Erythroblast (primary cell): Measurements from ENCODE around the gene FBXO10.
A peak's percentile ranks its signal among the peaks of the same experiment; 100 is the strongest.

ENCODE experiments used
- DNase-seq, 2 experiments: peaks; one replicate each; lab custom pipeline; 2025; lab: John Stamatoyannopoulos, UW
- GATA1 ChIP-seq: IDR thresholded peaks from 2 replicates; pipeline ENCODE4 v1.6.1; 2011; ENCODE audit warnings: low read depth, mild to moderate bottlenecking, control low read depth, low read length, moderate library complexity
- POLR2A ChIP-seq: IDR thresholded peaks from 2 replicates; pipeline ENCODE4 v1.6.1; 2011; ENCODE audit warnings: mild to moderate bottlenecking, low read length

FBXO10 gene

DNA sequence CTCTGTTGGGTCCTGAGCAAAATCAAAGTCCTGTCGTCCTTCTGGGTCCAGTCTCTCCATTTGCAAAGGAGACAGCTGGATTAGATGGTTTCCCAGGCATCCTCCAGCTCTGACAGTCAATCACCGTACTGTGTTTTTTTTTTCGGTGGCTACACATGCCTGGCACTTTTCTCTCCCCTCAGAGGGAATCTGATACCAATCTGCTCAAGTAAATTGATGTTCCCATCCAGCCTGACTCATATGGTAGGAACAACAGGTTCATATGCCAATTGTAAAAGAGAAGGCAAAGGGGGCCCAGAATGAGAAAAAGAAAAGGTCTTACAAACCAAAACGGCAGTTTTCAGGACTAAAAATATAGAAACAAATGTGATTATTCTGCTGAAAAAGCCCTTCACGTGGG is 1.2 kb downstream of the FBXO10 start:
- no peak for TF ChIP-seq GATA1
- TF ChIP-seq POLR2A = no peak
- no peak for DNase-seq

DNA sequence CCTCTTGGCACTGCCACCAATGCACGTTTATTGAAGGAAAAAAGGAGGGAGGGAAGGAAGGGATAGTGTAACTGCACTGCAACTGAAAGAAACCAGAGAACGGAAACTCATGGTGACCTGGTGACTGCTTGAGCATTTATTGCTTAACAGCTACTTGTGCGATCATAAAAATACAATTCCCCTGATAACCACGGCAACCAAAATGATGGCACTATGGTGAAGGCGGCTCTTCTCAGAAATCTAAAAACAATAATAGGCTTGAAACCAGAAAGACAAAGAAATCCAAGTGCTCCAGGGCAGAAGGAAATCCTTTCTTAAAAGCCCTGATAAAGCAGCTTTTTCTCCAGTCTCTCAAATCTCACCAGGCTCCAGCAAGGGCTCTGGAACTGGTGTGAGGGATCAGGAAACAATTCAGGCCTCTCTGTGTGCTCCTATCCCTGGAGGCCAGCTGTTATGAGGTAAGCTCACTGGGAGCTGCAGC is 1.9 kb downstream of the FBXO10 start:
- TF ChIP-seq POLR2A = no peak
- no peak for TF ChIP-seq GATA1
- no peak for DNase-seq

DNA sequence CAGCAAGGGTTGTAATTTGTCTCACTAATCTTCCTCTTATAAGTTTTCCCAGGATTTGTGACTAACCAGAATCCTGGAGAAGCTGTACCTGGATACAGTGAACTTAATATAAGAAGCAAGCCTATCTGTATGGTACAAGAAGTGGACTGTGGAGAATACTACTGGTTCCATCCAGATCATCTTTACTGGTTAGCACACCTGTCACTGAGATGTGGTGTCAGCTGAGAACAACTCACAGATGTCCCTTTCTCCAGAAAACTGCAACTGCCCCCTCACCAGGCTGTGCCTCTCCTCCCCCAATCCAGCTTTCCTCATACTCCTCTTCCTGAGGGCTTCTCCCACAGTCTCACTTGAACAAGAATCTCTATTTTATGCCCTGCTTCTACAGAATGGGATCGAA is 4.9 kb downstream of the FBXO10 start:
- TF ChIP-seq POLR2A (no peak), GATA1 (no peak)
- DNase-seq = no peak

DNA sequence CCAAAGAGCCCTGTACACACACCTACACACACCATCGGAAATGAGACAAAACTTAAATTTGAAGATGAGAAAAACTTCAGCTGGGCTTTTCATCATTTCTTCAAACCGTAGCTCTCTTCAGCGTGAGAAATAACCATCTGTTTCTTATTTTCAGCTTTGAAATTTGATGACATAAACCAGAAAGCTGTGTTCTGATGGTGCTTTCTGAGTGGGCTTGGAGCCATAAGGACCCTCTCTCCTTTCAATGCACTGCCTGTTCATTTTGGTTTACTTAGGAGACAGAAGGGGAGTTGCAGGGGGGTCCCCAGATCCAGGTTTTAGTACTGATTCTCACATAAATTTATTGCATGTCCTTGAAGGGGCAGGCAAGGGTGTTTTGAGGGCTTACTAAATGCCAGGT is 9.5 kb downstream of the FBXO10 start:
- TF ChIP-seq POLR2A (no peak), GATA1 (no peak)
- no peak for DNase-seq

DNA sequence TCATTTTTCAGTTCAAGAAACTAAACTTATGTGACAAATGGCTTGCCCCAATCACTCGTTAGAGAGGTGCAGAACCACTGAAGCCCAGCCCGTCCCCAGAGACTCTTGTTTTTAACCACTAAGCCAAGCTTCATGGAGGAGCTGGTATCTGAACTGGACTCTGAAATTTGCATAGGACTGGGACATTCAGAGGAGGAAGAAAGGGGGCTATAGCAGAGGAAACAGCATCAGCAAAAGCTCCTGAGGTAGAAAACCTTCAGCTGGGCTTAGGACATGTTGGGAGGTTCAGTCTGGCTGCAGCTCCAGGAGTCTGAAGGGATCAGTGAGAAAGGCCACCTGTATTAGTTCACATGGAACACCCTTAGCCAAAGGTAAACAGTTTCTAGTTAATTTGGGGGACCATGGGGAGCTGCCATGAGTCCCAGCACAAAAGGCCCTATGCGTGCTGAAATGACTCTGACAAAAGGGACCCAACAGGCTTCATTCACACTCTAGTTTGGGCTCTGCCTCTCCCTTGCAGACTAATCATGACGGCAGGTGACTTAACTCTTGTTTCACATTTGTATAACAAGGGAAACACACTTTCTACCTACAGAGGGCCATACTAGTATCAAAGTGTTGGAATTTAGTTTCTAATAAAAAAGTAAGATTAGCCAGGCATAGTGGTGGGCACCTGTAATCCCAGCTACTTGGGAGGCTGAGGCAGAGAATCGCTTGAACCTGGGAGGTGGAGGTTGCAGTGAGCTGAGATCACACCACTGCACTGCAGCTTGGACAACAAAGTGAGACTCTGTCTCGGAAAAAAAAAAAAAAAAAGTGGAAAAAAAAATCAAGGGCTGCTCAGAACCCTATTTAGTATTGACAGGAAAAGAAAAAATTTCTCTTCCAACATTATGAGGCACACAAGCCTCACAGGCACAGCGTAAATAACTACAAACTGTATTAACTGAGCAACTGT is 10.2 kb downstream of the FBXO10 start:
- no peak for DNase-seq
- TF ChIP-seq GATA1 (no peak), POLR2A (no peak)

DNA sequence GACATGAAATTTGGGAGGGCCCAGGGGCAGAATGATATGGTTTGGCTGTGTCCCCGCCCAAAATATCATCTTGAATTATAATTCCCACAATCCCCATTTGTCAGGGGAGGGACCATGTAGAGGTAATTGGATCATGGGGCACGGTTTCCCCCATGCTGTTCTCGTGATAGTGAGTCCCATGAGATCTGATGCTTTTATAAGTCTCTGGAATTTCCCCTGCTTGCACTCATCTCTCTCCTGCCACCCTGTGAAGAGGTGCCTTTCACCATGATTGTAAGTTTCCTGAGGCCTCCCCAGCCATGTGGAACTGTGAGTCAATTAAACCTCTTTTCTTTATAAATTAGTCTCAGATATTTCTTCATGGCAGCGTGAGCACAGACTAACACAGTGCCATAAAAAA is 11.3 kb downstream of the FBXO10 start:
- TF ChIP-seq GATA1 = no peak
- TF ChIP-seq POLR2A = no peak
- no peak for DNase-seq

DNA sequence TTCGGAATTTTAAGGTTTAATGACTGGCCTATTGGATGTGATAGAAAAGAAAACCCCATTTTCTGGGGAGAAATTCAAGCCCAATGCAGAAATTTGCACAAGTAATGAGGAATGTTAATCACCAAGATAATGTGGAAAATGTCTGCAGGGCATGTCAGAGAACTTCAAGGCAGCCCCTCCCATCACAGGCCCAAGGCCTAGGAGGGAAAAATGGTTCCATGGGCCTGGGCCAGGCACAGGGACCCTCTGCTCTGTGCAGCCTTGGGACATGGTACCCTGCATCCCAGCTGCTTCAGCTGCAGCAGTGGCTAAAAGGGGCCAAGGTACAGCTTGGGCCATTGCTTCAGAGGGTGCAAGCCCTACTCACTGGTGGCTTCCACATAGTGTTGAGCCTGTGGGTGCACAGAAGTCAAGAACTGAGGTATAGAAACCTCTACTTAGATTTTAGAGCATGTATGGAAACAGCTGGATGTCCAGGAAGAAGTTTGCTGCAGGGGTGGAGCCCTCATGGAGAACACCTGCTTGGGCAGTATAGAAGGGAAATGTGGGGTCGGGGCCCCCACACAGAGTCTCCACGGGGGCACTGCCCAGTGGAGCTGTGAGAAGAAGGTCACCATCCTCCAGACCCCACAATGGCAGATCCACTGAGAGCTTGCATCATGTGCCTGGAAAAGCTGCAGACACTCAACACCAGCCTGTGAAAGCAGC is 12.2 kb downstream of the FBXO10 start:
- TF ChIP-seq GATA1 (no peak), POLR2A (no peak)

DNA sequence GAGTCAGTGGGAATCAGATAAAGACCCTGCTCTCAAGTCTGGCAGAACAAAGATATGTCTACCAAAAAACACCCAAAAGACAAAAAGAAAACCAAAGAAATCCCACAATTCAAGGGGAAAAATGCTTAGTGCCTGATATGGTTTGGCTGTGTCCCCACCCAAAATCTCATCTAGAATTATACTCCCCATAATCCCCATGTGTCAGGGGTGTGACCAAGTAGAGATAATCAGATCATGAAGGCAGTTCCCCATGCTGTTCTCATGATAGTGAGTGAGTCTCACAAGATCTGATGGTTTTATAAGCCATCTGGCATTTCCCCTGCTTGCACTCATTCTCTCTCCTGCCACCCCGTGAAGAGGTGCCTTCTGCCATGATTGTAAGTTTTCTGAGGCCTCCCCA is 13.4 kb downstream of the FBXO10 start:
- TF ChIP-seq GATA1 (no peak), POLR2A (no peak)
- peak in 1 of 2 experiments; percentile 74 for DNase-seq

More for the DNA sequence above, 12.2 kb downstream of the FBXO10 start:
- DNase-seq = peak in 1 of 2 experiments; percentile 8

DNA sequence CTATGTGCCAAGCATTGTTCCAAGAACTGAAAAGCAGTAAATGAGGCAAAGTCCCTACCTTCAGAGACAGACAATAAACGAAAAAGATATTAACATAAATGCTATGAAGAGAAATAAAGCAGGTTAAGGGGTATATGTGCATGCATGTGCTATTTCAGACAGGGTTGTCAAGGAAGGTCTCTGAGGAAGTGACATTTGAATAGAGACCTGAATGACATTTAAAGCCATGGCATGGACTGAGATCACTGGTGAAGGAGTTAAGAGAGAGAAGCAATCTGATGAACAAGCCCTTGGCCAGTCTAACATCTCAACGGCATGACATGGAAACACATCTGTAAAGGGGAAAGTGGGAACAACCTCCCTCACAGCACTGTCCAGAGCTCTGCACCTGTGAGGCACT is 14.5 kb downstream of the FBXO10 start:
- no peak for DNase-seq
- TF ChIP-seq POLR2A (no peak), GATA1 (no peak)

DNA sequence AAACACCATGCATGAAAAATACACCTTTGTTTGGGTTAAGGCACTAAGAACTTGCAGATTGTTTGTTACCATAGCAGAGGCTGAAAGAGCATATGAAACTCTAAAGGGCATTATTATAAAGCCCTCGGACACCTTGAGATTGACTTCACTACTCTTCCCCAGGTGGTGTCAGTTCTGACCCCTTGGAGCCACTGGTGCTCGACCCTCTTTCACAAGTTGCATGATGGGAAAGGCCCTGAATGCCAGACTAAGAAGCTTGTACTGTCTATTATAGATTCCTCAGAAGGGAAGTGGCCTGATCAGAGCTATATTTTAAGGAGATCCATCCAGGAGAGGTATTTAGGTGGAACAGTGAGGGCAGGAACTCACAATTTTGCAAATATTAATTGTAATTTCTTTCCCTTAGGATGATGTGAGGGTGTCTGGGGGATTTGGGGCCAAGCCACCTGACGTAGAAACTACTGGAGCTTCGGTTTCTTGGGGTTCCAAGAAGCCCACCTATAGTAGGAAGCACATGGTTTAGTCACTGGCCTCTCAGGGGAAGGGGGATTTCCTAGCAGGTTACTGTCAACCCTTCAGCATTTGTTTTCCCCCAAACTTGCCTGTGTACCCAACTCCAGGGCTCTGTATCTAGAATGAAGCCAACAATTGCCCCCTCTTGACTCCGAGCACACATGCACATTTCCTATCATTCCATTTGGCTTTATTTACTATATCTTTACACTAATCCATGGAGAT is 16.2 kb downstream of the FBXO10 start:
- DNase-seq = no peak
- TF ChIP-seq GATA1 (no peak), POLR2A (no peak)

DNA sequence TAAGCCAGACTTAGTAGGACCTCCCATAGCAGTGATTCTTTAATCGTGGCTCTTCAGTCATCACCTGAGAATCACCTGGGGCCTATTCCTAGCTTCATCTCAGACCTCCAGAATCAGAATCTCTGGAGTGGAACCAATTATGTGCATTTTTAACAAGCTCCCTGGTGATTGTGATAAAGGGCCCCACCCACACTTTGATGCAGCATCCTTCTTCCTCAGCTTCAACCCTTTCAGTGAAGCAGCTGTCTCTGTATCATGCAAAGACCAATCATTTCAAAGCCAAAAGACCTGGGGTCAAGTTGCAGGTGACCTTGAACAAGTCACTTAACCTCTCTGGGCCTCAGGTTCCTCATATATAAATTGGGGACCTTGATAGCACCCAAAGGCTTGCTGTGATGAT is 17.1 kb downstream of the FBXO10 start:
- DNase-seq = no peak
- TF ChIP-seq POLR2A (no peak), GATA1 (no peak)

DNA sequence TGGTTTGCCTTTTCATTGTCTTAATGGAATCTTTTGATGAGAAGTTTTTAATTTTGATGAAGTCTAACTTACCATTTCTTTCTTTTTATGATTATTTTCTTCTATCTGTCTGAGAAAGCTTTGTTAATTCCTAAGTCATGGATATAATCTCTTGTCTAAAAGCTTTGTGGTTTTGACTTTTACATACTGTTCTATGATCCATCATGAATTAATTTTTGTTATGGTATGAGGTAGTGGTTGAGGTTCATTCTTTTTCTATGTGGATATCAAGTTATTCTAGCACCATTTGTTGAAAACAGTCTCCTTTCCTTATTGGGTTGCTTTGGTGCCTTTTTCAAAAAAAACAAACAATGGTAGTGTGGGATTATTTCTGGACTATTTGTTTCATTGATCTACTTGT is 20.4 kb downstream of the FBXO10 start:
- TF ChIP-seq POLR2A (no peak), GATA1 (no peak)
- no peak for DNase-seq

DNA sequence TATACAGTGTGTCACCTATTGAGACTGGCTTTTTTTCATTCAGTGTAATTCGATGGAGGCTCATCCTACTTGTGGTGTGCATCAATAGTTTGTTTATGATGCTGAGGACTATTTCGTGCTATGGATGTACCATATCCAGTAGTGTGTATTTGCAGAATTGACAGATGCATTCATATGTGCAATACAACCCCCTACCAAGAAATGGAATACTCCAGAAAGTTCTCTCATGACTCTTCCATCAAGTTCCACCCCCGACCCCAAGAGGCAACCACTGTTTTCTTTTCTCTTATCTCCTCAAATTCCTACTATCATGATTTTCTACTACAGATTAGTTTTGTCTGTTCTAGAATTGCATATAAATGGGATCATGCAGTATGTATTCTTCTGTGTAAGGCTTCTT is 21.9 kb downstream of the FBXO10 start:
- TF ChIP-seq GATA1 (no peak), POLR2A (no peak)
- no peak for DNase-seq

DNA sequence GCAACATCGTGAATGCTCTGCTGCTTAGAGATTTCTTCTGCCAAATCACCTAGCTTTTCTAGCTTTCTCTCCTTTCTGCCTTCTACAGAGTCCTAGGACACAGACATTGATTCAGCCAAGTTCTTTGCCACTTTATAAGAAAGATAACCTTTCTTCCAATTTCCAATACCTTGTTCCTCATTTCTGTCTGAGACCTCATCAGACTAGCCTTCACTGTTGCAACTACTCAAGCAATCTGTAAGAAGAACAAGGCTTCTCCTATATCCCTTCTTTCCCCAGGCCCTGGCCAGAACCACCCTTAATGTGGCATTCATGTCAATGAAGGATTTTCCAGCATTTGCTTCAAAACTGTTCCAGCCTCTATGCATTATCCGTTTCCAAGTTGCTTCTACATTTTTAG is 24.3 kb downstream of the FBXO10 start:
- TF ChIP-seq GATA1 (no peak), POLR2A (no peak)
- no peak for DNase-seq
